T-helper 17 cell (primary cell): Measurements from ENCODE around the gene CHST15. TPM values are rescaled to one million over a fixed set of nuclear protein-coding genes. Genes with fewer than 3 reads are reported as not detected.
A peak's percentile ranks its signal among the peaks of the same experiment; 100 is the strongest.

ENCODE experiments used
- ATAC-seq: fragments of 150-1000 bp; cut with Tn5 transposase; 2 replicates; pipeline ENCODE4 v1.10.0; 2021; ENCODE audit warnings: mild to moderate bottlenecking, moderate library complexity
- DNase-seq, 3 donors: peaks; one replicate each; pipeline versions ENCODE4 v3.0.0 to v3.0.0-alpha.2; 2020 to 2021
- H3K9me3 ChIP-seq: one replicate; pipeline ENCODE4 v1.7.0; 2013; ENCODE audit warnings: low read length, mild to moderate bottlenecking; ENCODE audit not compliant: control insufficient read depth, poor library complexity, severe bottlenecking
- H3K27ac Mint-ChIP-seq: one replicate; pipeline ENCODE4 v1.8.0; 2022; ENCODE audit warnings: mild to moderate bottlenecking, moderate library complexity, mixed read lengths
- H3K27me3 Mint-ChIP-seq: one replicate; pipeline ENCODE4 v1.8.0; 2022; ENCODE audit warnings: mixed read lengths
- H3K36me3 Mint-ChIP-seq: one replicate; pipeline ENCODE4 v1.8.0; 2022; ENCODE audit warnings: low read depth, mixed read lengths
- H3K4me1 Mint-ChIP-seq: one replicate; pipeline ENCODE4 v1.8.0; 2022; ENCODE audit warnings: mild to moderate bottlenecking, mixed read lengths
- H3K4me3 Mint-ChIP-seq: one replicate; pipeline ENCODE4 v1.8.0; 2022; ENCODE audit warnings: mild to moderate bottlenecking, moderate library complexity, mixed read lengths
- total RNA-seq, 4 donors: library from RNA in 2 of 4; stranded (reverse) in 2 of 4; gene quantifications; one replicate each; pipeline ENCODE4 v1.2.3 and lab custom pipeline; 2022 to 2026

Gene CHST15
- total RNA-seq, 2 donors from 2014 or later = 0.26 to 3.3 TPM

DNA sequence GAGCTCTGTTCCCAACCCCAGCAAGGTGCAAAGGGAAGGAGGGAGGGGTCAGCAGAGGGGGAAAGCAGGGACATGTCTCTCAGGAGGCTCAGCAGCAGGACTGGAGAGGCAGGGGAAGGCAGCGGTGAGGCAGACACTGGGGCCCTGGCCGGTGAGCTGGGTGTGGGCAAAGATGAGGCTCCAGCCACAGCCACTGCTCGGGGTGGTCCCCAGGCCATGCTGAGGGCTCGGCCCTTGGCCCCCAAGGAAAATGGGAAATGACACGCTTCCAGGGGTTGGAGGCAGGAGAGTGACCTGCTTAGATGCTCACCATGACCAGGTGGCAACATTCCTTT, 35.4 kb upstream of the CHST15 start:
- Mint-ChIP-seq H3K27ac (no peak overlapping the region), H3K36me3 (no peaks in the 10 kb centered on the region), H3K27me3 (peaks cover 19% of the 10 kb centered on the region), H3K4me1 (peaks cover 2% of the 10 kb centered on the region), H3K4me3 (no peak overlapping the region)
- H3K9me3 ChIP-seq = no peaks in the 10 kb centered on the region
- ATAC-seq (no peak), DNase-seq (no peak)

- Mint-ChIP-seq H3K27ac (no peak overlapping the region), H3K4me3 (no peak overlapping the region), H3K4me1 (peaks cover 2% of the 10 kb centered on the region), H3K27me3 (peaks cover 17% of the 10 kb centered on the region), H3K36me3 (no peaks in the 10 kb centered on the region)
- DNase-seq (no peak), ATAC-seq (no peak)
- H3K9me3 ChIP-seq = no peaks in the 10 kb centered on the region
Measured at GRCh38 chr10:124127965-124128810, 34.8 kb upstream of the CHST15 start.

DNA sequence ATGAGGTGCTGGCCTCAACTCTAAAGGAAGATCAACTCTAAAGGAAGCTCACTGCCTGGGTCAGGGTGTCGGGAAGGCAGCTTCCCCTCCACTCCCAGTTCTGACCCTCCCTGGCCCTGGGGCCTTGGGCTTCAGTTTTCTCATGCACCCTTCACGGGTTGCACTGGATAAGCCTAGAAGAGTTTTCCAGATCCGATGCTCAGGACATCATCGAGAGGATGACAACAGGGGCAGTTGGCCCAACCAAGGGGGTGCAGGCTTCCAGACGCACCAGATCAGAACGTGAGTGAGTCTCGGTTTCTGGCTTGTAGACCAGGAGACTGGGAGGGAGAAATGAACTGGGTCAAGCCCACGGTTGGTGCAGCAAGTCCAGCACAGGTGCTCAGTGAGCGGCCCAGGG, 34.2 kb upstream of the CHST15 start:
- Mint-ChIP-seq H3K4me3 (no peak overlapping the region), H3K27ac (no peak overlapping the region), H3K36me3 (no peaks in the 10 kb centered on the region), H3K27me3 (peaks cover 10% of the 10 kb centered on the region), H3K4me1 (peaks cover 2% of the 10 kb centered on the region)
- DNase-seq = no peak
- ATAC-seq = no peak
- no peaks in the 10 kb centered on the region for H3K9me3 ChIP-seq

DNA sequence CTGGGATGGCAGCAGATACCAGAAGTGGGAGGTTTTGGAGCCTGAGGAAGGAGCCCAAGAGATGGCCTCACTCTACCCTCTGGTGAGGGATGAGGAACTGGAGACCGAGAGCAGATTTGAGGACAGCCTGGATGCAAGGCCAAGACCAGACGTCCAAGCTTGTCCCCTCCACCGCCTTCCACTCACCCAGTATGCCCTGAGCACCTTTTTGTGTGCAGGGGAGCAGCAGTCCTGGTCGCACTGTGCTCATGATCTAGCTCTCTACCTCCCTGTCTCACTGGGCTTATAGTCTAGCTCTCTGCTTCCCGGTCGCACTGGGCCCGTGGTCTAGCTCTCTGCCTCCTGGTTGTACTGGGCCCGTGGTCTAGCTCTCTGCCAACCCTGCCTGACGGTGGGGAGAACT, 33.6 kb upstream of the CHST15 start:
- no peak overlapping the region for H3K4me3 Mint-ChIP-seq
- peaks cover 2% of the 10 kb centered on the region for H3K4me1 Mint-ChIP-seq
- no peak overlapping the region for H3K27ac Mint-ChIP-seq
- ATAC-seq = no peak
- H3K36me3 Mint-ChIP-seq = no peaks in the 10 kb centered on the region
- H3K9me3 ChIP-seq = no peaks in the 10 kb centered on the region
- DNase-seq = no peak
- peaks cover 8% of the 10 kb centered on the region for H3K27me3 Mint-ChIP-seq

DNA sequence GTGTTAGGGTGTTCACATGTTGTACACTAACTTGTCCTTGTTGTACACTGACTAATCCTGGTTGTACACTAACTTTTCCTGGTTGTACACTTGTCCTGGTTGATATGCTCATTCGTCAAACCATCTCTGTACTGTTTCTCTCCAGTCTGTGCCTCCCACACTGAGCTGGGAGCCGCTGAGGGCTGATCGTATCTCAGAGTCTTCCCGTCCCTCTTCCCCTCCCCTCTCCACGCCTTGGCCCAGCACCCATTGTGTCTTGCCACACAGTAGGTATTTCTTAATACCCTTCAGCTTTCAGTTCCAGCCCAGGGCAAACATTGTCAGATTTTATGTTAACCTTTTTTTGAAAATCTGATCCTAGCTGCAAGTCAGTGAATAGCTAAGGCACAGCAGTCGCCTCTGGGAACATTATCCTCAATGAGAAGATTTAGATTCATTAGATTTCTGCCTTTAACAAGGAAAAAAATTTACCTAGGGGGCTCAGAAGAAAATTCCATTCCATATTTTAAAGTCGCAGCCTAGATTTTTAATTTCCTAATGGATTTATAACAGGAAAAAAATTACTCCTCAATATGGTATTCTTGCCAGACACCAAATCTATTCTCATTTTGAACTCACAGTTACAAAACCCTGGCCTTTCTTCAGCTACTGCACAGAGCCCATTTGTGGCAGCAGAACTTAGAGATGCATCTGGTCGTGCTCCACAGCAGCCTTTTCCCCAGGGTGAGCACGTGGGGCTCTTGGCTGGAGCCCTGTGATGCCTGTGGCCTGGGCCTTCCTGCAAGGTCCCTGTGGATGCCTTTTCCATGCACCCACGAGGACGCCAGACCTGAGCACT, 33.0 kb upstream of the CHST15 start:
- H3K9me3 ChIP-seq = no peaks in the 10 kb centered on the region
- ATAC-seq (no peak), DNase-seq (no peak)
- no peaks in the 10 kb centered on the region for H3K36me3 Mint-ChIP-seq
- H3K27me3 Mint-ChIP-seq = peaks cover 8% of the 10 kb centered on the region
- H3K4me1 Mint-ChIP-seq = peaks cover 2% of the 10 kb centered on the region
- no peak overlapping the region for H3K4me3 Mint-ChIP-seq
- no peak overlapping the region for H3K27ac Mint-ChIP-seq

- ATAC-seq (peak; percentile 33), DNase-seq (no peak)
- Mint-ChIP-seq H3K4me3 (no peak overlapping the region), H3K27ac (no peak overlapping the region), H3K4me1 (peaks cover 2% of the 10 kb centered on the region), H3K36me3 (no peaks in the 10 kb centered on the region), H3K27me3 (no peaks in the 10 kb centered on the region)
- no peaks in the 10 kb centered on the region for H3K9me3 ChIP-seq
Measured at GRCh38 chr10:124125305-124126116, 32.1 kb upstream of the CHST15 start.

DNA sequence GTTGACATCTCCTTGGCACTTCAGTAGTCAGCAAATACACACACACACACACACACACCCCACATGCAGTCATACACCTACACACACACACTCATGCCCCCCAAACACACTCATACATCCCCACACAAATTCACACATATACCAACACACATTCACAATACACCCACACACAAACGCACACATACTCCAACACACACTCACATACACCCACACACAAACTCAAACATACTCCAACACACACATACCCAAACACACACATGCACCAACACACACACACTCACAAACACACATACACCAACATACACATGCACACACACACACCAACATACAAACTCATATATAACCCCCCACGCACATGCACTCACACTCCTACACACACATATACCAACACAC, 31.4 kb upstream of the CHST15 start:
- no peak for DNase-seq
- peaks cover 2% of the 10 kb centered on the region for H3K4me1 Mint-ChIP-seq
- no peaks in the 10 kb centered on the region for H3K27me3 Mint-ChIP-seq
- no peak for ATAC-seq
- H3K9me3 ChIP-seq = no peaks in the 10 kb centered on the region
- H3K36me3 Mint-ChIP-seq = no peaks in the 10 kb centered on the region
- no peak overlapping the region for H3K4me3 Mint-ChIP-seq
- H3K27ac Mint-ChIP-seq = no peak overlapping the region

GRCh38 chr10:124124123-124124768, 30.8 kb upstream of the CHST15 start:
- ATAC-seq (peak; percentile 67), DNase-seq (no peak)
- H3K4me3 Mint-ChIP-seq = no peak overlapping the region
- H3K27ac Mint-ChIP-seq = no peak overlapping the region
- no peaks in the 10 kb centered on the region for H3K36me3 Mint-ChIP-seq
- H3K27me3 Mint-ChIP-seq = no peaks in the 10 kb centered on the region
- H3K9me3 ChIP-seq = no peaks in the 10 kb centered on the region
- H3K4me1 Mint-ChIP-seq = peaks cover 2% of the 10 kb centered on the region

DNA sequence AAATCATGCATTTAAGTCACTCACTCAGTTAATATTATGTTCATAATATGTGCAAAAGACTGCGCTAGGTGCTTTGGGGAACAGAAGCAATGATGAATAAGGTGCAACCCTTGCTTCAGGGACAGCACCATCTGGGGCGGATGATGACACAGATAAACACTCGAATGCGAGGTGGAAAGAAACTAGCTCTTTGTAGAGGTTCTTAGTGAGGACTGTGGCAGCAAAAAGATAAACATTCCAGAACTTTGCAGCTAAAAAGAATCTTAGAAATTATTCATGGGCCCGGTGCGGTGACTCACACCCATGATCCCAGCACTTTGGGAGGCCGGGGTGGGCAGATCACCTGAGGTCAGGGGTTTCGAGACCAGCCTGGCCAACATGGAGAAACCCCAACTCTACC, 29.8 kb upstream of the CHST15 start:
- DNase-seq = no peak
- no peaks in the 10 kb centered on the region for H3K9me3 ChIP-seq
- Mint-ChIP-seq H3K27me3 (peaks cover 7% of the 10 kb centered on the region), H3K27ac (no peak overlapping the region), H3K36me3 (no peaks in the 10 kb centered on the region), H3K4me3 (no peak overlapping the region), H3K4me1 (peaks cover 2% of the 10 kb centered on the region)
- ATAC-seq = no peak

DNA sequence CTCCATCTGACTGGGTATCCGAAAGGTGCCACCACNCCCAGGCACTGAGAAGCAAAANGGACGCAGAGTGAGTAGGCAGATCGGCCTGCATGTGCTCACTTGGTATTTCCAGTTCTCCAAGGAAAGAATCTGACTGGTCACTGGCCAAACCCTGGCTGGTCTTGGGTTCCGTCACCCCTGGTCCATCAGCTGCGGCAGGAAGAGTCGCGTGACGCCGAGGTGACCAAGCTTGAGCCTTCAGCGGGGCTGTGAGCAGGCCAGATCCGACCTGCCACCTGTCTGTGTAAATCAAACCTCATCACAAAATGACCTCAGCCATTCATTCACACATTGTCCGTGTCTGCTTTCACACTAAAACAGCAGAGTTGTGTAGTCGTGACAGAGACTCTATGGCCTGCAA, 28.8 kb upstream of the CHST15 start:
- Mint-ChIP-seq H3K36me3 (no peaks in the 10 kb centered on the region), H3K27me3 (peaks cover 7% of the 10 kb centered on the region)

GRCh38 chr10:124120410-124121061, 27.1 kb upstream of the CHST15 start:
- peaks cover 7% of the 10 kb centered on the region for H3K27me3 Mint-ChIP-seq
- no peak for ATAC-seq
- no peaks in the 10 kb centered on the region for H3K9me3 ChIP-seq
- H3K4me3 Mint-ChIP-seq = no peak overlapping the region
- H3K27ac Mint-ChIP-seq = no peak overlapping the region
- DNase-seq = no peak
- peaks cover 3% of the 10 kb centered on the region for H3K4me1 Mint-ChIP-seq
- H3K36me3 Mint-ChIP-seq = no peaks in the 10 kb centered on the region

More for the DNA sequence above, 28.8 kb upstream of the CHST15 start:
- Mint-ChIP-seq H3K4me3 (no peak overlapping the region), H3K27ac (no peak overlapping the region), H3K4me1 (peaks cover 4% of the 10 kb centered on the region)
- ATAC-seq = no peak
- DNase-seq = no peak
- H3K9me3 ChIP-seq = no peaks in the 10 kb centered on the region

DNA sequence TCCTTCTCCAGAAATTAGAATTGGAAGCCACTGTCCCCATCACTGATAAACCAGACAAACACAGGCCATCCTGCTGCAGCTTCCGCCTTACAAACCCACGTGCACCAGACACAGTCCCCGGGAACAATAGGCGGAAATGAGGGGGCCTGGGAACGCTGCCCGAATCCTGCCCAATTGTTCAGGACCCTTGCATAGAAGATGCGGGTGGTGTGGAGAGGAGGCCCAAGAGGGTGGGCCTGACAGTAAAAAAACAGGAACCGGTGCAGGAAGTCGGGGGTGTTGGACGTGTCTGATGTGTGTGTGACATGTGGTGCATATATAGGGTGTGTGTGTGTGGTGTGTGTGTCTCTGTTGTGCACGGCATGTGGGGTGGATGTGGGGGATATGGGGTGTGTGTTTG, 26.5 kb upstream of the CHST15 start:
- H3K9me3 ChIP-seq = no peaks in the 10 kb centered on the region
- Mint-ChIP-seq H3K27me3 (peaks cover 7% of the 10 kb centered on the region), H3K4me3 (no peak overlapping the region), H3K36me3 (no peaks in the 10 kb centered on the region), H3K4me1 (peaks cover 3% of the 10 kb centered on the region), H3K27ac (no peak overlapping the region)
- DNase-seq = no peak
- ATAC-seq = no peak
